Measurements from ENCODE around the gene ACOT12.

Gene ACOT12

DNA sequence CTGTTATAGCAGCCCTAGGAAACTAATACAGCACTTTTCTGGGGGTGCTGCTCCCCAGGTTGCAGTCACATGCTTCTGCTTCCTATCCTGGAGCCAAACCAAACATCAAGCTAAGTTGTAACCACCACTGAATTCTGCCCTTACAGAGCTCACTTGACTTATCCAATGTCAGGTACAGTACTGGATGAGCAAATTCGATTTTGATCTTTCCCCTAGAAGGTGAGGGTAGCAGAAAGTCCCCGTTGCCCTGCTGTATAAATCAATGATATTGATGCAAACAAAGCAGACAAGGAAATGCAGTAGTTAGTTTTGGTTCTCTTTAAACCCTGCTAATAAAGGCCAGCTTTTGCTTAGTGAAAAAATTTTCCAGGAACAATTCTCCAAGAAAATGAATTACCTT lies 56.1 kb downstream of the ACOT12 start:
- in situ Hi-C loops (cut with MboI; ENCODE audit: low pct_unique_long_range_greater_than_20kb, low sequenced_read_pairs, unreplicated experiment), result no loop called here
- DNase-seq (ENCODE audit: low spot score), result no peak
- TF ChIP-seq CTCF (IDR thresholded peaks at IDR 0.05; ENCODE audit: extremely low read depth, insufficient read depth, missing control alignments), result no peak

- no peak for DNase-seq (ENCODE audit: low spot score)
- in situ Hi-C loops (cut with MboI; ENCODE audit: low pct_unique_long_range_greater_than_20kb, low sequenced_read_pairs, unreplicated experiment), result no loop called here
- TF ChIP-seq CTCF (IDR thresholded peaks at IDR 0.05; ENCODE audit: extremely low read depth, insufficient read depth, missing control alignments), result no peak
These were observed 57.4 kb downstream of the ACOT12 start for GRCh38 chr5:81336556-81336955.

DNA sequence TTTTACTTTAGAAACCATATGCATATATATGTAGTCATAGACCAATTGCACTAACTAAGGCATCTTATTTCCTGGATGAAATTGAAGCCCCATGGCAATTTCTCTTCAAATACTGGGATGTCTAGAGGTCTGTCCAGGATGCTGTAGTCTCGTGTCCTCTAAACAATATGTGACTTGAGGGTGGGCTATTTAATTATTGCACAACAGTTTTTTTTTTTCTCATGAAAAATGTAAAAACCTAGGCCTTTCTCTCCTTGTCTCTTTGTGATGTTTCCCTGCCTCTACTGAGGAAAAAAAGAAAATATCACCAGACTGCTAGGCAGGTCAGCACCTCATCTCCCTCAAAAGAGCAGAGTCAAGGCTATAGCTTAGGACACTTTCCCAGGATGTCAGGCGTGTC lies 58.0 kb downstream of the ACOT12 start:
- no peak for TF ChIP-seq CTCF (IDR thresholded peaks at IDR 0.05; ENCODE audit: extremely low read depth, insufficient read depth, missing control alignments)
- in situ Hi-C loops (cut with MboI; ENCODE audit: low pct_unique_long_range_greater_than_20kb, low sequenced_read_pairs, unreplicated experiment), result no loop called here
- DNase-seq (ENCODE audit: low spot score), result no peak

DNA sequence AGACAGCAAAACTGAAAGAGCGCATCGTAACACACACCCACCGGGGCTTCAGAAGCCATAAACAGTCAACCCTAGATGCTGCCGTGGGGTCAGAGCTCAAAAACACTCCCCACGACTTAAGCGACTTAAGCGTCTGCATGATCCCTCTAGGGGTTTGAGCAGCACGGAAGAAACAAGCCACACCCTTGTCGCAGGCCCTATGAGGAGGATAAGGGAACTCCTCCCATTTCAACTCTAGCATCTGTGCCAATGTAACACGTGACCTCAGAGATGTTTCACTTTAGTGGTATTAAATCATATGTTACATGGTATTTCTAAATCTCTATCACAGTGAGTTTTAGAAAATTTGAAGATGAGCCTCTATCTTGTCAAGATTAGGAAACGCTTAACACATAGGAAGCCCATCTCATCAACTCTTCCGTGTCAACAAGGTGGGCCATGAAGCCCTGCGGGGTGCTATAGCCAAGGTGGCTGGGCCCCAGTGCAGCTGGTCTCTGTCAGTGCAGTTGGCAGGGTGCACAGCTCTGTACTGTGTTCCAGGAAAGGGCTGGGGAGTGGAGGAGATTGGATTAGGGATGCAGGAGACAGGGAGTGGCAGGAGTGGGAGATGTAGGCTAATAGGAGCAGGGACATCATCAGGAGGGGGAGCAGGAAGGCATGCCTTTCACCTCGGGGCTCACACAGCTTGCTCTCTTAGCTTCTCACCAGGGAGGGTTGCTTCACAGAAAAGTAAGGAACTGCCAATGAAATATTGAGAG lies 59.5 kb downstream of the ACOT12 start:
- TF ChIP-seq CTCF (IDR thresholded peaks at IDR 0.05; ENCODE audit: extremely low read depth, insufficient read depth, missing control alignments), result no peak
- in situ Hi-C loops (cut with MboI; ENCODE audit: low pct_unique_long_range_greater_than_20kb, low sequenced_read_pairs, unreplicated experiment), result no loop called here

DNA sequence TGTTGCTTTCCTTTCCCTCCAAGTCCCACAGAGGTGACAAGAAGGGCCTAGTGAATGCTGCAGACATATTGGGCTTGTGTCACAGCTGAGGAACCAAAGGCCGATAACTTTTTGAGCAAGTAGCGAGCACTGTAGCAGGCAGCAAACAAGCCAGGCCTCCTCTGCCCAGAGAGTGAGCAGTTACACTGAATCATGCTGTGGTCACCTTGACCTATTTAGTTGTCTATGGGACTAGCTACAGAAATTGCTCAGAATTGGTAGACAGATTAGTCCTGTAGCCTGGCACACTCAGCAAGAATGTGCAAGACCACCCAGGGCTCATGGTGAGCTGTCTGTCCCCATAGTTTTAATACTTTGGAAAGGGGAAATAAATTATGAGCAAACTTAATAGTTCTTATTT lies 67.4 kb downstream of the ACOT12 start:
- no peak for TF ChIP-seq CTCF (IDR thresholded peaks at IDR 0.05; ENCODE audit: extremely low read depth, insufficient read depth, missing control alignments)
- no peak for DNase-seq (ENCODE audit: low spot score)
- in situ Hi-C loops (cut with MboI; ENCODE audit: low pct_unique_long_range_greater_than_20kb, low sequenced_read_pairs, unreplicated experiment), result no loop called here

More for the DNA sequence above, 59.5 kb downstream of the ACOT12 start:
- DNase-seq (ENCODE audit: low spot score), result no peak

- no peak for TF ChIP-seq CTCF (IDR thresholded peaks at IDR 0.05; ENCODE audit: extremely low read depth, insufficient read depth, missing control alignments)
- no peak for DNase-seq (ENCODE audit: low spot score)
- in situ Hi-C loops (cut with MboI; ENCODE audit: low pct_unique_long_range_greater_than_20kb, low sequenced_read_pairs, unreplicated experiment), result no loop called here
These were observed 76.4 kb downstream of the ACOT12 start for GRCh38 chr5:81317536-81317935.

All from GM13977 (cell line).